Activated CD8-positive, alpha-beta T cell treated with anti-CD3 and anti-CD28 coated beads, Interleukin-2, amount 10 ng/mL, durations not matched to agents 7 days and 5 days (primary cell): ENCODE measurements around the gene DNASE1L2. TPM values are rescaled to one million over a fixed set of nuclear protein-coding genes. Genes with fewer than 3 reads are reported as not detected.

ENCODE experiments used
- ATAC-seq: fragments of 150-1000 bp; cut with Tn5 transposase; one replicate; pipeline ENCODE4 v1.10.0; 2021; ENCODE audit warnings: moderate library complexity
- CTCF ChIA-PET: fragments of 350-600 bp; sonication (Branson Sonifier 250); formaldehyde crosslinking; loops from one replicate; lab custom pipeline; 2021; ENCODE audit warnings: antibody characterized with exemption; lab: Charles Lee
- POLR2A ChIA-PET: fragments of 350-600 bp; sonication (Branson Sonifier 250); formaldehyde crosslinking; loops from one replicate; lab custom pipeline; 2021; ENCODE audit warnings: antibody characterized with exemption; lab: Charles Lee
- DNase-seq: peaks from one replicate; pipeline ENCODE4 v3.0.0-alpha.2; 2020
- H3K27ac Mint-ChIP-seq: one replicate; pipeline ENCODE4 v1.8.0; 2021; ENCODE audit warnings: mild to moderate bottlenecking, mixed read lengths
- H3K27me3 Mint-ChIP-seq: one replicate; pipeline ENCODE4 v1.8.0; 2021; ENCODE audit warnings: low read depth, mixed read lengths
- H3K36me3 Mint-ChIP-seq: one replicate; pipeline ENCODE4 v1.8.0; 2021; ENCODE audit warnings: low read depth, mixed read lengths
- H3K4me1 Mint-ChIP-seq: one replicate; pipeline ENCODE4 v1.8.0; 2021; ENCODE audit warnings: low read depth, mixed read lengths
- H3K4me3 Mint-ChIP-seq: one replicate; pipeline ENCODE4 v1.8.0; 2021; ENCODE audit warnings: mild to moderate bottlenecking, mixed read lengths
- H3K9me3 Mint-ChIP-seq: one replicate; pipeline ENCODE4 v1.8.0; 2022; ENCODE audit warnings: mixed read lengths; ENCODE audit not compliant: insufficient read depth
- total RNA-seq, 2 experiments: library from RNA; stranded (reverse); gene quantifications; one replicate each; pipeline ENCODE4 v1.2.3, GENCODE V29; 2021

The DNASE1L2 gene
- total RNA-seq, 2 experiments from 2014 or later, result 3.3 to 4.1 TPM

DNA sequence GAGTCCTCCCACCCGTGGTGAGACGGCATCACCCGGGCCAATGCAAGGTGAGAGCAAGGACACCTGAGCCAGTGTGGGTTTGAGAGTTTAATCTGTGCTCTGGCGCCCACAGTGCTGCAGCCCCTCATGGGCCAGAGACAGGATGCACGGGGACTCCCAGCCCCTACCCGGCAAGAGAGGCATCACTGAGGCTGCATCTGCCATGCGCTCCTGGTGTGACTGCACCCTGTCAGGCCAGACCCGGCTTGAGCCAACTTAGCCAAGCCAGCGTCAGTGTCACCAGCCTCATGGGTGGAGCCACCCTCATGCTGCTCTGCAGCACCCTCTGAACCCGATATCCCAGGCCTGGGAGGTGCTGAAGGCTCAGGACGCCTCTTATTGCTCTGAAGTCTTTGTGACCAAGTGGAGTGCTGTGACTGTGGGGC, 24.3 kb upstream of the DNASE1L2 start:
- peak overlapping the region; percentile 52 for H3K4me3 Mint-ChIP-seq
- H3K27ac Mint-ChIP-seq, result peak overlapping the region; percentile 57
- H3K27me3 Mint-ChIP-seq, result no peaks in the 10 kb centered on the region
- DNase-seq (no peak), ATAC-seq (no peak)
- ChIA-PET POLR2A (no interaction called here), CTCF (no interaction called here)
- H3K9me3 Mint-ChIP-seq, result no peaks in the 10 kb centered on the region
- peaks cover 32% of the 10 kb centered on the region for H3K4me1 Mint-ChIP-seq
- H3K36me3 Mint-ChIP-seq, result peaks cover 31% of the 10 kb centered on the region

DNA sequence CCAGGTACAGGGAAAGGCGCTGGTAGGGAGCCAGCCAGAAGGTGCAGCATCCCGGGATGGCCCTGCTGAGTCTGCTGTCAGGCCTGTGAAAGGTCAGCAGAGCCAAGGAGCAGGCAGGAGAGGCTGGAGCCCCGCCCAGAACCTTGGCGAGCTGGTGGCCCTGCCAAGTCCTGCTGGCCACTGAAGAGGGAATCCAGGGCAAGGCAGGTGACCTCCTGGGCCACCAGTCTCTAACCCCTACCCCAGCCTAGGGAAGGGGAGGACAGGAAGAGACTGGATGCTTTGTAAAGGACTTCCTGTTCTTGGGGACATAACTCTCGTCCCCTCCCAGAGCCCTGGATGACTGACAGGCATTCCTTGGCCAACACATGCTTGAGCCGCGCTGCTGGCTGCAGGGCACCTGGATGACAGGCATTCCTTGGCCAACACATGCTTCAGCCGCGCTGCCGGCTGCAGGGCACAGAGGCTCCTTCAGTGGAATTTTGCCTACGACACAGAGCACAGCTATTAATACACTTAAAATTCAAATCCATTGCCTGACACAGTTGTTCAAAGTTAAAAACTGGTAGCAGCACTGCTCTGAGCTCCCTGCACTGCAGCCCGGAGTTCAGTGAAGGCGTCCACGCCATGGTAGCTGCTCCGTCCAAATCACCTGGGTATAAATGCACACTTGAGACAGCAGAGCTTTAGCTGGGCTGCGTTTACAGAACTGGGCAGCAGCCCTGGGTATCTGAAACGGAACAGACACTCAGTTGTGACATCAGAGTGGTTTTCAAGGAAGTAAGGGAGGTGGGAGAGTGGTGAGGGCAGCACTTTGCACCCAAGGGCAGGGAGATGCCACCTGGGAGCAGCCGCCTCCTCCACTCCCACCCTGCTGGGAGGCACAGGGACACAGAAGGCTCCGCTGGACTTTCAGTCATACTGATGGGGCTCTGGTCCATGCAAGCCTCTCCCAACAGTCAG, 23.6 kb upstream of the DNASE1L2 start:
- H3K27ac Mint-ChIP-seq, result peak overlapping the region; percentile 78
- no peak for ATAC-seq
- POLR2A ChIA-PET, result no interaction called here

DNA sequence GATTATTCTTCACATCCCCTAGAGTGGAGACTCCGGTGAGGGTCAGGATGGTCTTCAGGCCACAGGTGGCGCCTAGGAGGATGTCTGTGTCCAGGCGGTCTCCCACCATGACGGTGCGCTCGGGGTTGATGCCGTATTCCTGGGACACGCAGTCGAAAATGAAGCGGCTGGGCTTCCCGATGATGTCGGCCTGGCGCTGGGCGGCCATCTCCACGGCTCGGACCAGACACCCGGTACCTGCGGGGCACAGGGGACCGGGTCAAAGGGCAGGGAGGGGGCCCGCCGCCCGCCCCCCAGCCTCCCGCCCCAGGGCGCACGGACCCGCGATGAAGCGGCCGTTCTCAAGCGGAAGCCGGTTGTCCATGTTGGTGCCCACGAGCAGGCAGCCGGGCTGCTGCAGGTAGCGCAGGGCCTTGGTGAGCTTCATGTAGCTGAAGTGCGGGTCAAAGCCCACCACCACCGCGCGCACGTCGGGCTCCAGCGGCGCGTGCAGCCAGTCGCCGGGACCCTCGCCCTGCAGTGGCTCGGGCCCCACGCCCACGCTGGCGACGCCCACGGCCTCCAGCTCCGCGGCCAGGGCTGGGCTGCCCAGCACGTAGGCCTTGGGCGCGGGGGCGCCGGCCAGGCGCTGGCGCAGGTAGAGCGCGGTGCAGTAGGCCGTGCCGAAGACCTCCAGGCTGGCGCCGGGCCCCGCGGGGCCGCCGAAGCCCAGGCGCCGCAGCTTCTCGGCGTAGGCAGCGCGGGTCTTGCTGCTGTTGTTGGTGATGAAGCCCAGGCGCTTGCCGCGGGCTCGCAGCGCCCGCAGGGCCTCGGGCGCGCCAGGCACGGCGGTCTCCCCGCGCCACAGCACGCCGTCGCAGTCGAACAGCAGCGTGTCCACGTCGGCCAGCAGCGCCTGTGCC, 22.2 kb upstream of the DNASE1L2 start:
- POLR2A ChIA-PET, result interaction anchor here (0.6 to 1.8 kb wide), 7 partner anchors 8 to 537 kb away, joined by 3 to 7 read pairs (median 3); no protein-coding TSS in a partner anchor
- H3K36me3 Mint-ChIP-seq, result peaks cover 18% of the 10 kb centered on the region

More for the DNA sequence above, 23.6 kb upstream of the DNASE1L2 start:
- no peaks in the 10 kb centered on the region for H3K27me3 Mint-ChIP-seq
- DNase-seq, result no peak
- peaks cover 26% of the 10 kb centered on the region for H3K4me1 Mint-ChIP-seq
- no peaks in the 10 kb centered on the region for H3K9me3 Mint-ChIP-seq
- H3K4me3 Mint-ChIP-seq, result peak overlapping the region; percentile 83
- H3K36me3 Mint-ChIP-seq, result peaks cover 24% of the 10 kb centered on the region
- CTCF ChIA-PET, result no interaction called here

DNA sequence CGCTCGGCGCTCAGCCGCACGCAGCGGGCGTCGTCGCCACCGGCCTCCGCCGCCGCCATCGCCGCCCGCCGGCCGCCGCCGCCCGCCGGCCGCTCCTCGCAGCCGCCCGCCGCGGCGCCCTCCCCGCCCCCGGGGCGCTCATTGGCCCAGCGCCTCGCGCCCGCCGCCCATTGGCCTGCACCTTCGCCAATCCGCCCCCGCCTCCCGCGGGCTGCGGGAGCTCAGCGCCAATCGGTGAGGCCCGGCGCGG, 21.6 kb upstream of the DNASE1L2 start, which contains the start of gene PGP:
TSS of gene PGP (minus strand) at position 122 of the 250 bp plus-strand sequence. CDS start at position 59, 63 bp downstream.
- no peaks in the 10 kb centered on the region for H3K27me3 Mint-ChIP-seq
- H3K27ac Mint-ChIP-seq, result peak within 1 kb of the TSS; percentile 93
- peaks cover 18% of the 10 kb centered on the region for H3K36me3 Mint-ChIP-seq
- ATAC-seq, result peak; percentile 97
- peak within 1 kb of the TSS; percentile 85 for H3K4me3 Mint-ChIP-seq
- ChIA-PET POLR2A (interaction anchor here (0.6 to 1.8 kb wide), 7 partner anchors 9 to 537 kb away, joined by 3 to 7 read pairs (median 3); no protein-coding TSS in a partner anchor), CTCF (interaction anchor here (1.0 to 1.6 kb wide), 3 partner anchors 9 to 60 kb away, joined by 5 to 6 read pairs (median 6); partner anchors contain the start of genes MLST8 and TRAF7)
- H3K9me3 Mint-ChIP-seq, result no peaks in the 10 kb centered on the region
- H3K4me1 Mint-ChIP-seq, result peaks cover 24% of the 10 kb centered on the region
- DNase-seq, result no peak

More for the DNA sequence above, 22.2 kb upstream of the DNASE1L2 start:
- Mint-ChIP-seq H3K4me1 (peaks cover 24% of the 10 kb centered on the region), H3K27ac (peak overlapping the region; percentile 78), H3K4me3 (peak overlapping the region; percentile 83), H3K9me3 (no peaks in the 10 kb centered on the region), H3K27me3 (no peaks in the 10 kb centered on the region)
- DNase-seq (no peak), ATAC-seq (peak; percentile 1)
- CTCF ChIA-PET, result interaction anchor here (1.0 to 1.6 kb wide), 3 partner anchors 8 to 59 kb away, joined by 5 to 6 read pairs (median 6); partner anchors contain the start of genes MLST8 and TRAF7

DNA sequence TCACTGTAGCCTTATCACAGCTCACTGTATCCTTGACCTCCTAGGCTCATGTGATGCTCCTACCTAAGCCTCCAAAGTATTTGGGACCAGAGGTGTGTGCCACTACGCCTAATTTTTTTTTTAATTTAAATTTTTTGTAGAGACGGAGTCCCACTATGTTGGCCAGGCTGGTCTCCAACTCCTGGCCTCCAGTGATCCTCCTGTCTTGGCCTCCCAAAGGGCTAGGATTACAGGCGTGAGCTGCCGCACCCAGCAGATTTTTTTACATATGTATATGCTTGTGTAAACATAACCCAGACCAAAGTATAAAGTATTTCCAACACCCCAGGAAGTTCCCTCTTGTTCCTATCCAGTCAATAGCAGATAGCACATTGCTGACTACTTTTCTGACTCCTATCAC, 19.9 kb upstream of the DNASE1L2 start:
- DNase-seq (no peak), ATAC-seq (no peak)
- H3K4me1 Mint-ChIP-seq, result peaks cover 24% of the 10 kb centered on the region
- no peaks in the 10 kb centered on the region for H3K9me3 Mint-ChIP-seq
- H3K36me3 Mint-ChIP-seq, result peaks cover 16% of the 10 kb centered on the region
- POLR2A ChIA-PET, result no interaction called here
- H3K27ac Mint-ChIP-seq, result peak overlapping the region; percentile 55
- peak overlapping the region; percentile 85 for H3K4me3 Mint-ChIP-seq
- H3K27me3 Mint-ChIP-seq, result no peaks in the 10 kb centered on the region
- CTCF ChIA-PET, result interaction anchor here (1.2 kb wide), 1 partner anchor 76 kb away, joined by 6 read pairs; no protein-coding TSS in a partner anchor

DNA sequence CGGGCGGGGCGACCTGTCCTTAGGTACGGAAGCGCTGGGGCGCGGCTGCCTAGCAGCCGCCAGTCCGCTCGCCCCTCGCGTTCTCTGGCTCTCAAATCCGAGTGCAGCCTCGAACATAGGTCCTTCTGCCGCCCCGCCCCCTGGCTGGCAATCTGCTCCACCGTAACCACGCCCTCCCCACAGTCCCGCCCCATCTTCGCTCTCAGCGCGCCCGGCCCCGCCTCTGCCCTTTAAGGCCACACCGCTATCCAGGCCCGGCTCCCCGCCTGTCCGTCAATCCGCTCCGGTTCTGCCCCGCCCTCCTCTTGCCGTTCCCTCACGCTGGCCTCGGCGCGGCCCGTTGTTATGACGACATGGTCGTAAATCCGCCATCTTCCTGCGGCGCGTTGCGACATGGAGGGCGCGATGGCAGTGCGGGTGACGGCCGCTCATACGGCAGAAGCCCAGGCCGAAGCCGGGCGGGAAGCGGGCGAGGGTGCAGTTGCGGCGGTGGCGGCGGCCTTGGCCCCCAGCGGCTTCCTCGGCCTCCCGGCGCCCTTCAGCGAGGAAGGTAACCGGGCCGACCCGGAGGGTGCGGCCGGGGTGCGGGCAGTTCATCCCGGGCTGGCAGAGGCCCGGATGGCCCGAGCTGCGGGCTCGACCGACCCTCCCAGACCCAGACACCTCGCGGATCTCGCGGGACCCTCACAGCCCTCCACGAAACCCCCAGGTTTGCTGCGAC, 12.9 kb upstream of the DNASE1L2 start, which contains the start of gene E4F1:
TSS of gene E4F1 (plus strand) at position 371 of the 721 bp plus-strand sequence. CDS start at position 394, 23 bp downstream.
- ChIA-PET POLR2A (interaction anchor here (0.5 to 0.8 kb wide), 3 partner anchors 28 to 1500 kb away, joined by 3 to 4 read pairs (median 3); partner anchors contain the start of gene ECI1), CTCF (interaction anchor here (0.6 to 1.4 kb wide), 2 partner anchors 28 to 29 kb away, joined by 3 to 4 read pairs; partner anchors contain the start of gene ECI1)
- ATAC-seq, result peak; percentile 98
- Mint-ChIP-seq H3K9me3 (no peaks in the 10 kb centered on the region), H3K4me1 (peaks cover 19% of the 10 kb centered on the region), H3K27me3 (no peaks in the 10 kb centered on the region), H3K4me3 (peak within 1 kb of the TSS; percentile 82), H3K27ac (peak within 1 kb of the TSS; percentile 82), H3K36me3 (peaks cover 4% of the 10 kb centered on the region)
- DNase-seq, result peak; percentile 100

DNA sequence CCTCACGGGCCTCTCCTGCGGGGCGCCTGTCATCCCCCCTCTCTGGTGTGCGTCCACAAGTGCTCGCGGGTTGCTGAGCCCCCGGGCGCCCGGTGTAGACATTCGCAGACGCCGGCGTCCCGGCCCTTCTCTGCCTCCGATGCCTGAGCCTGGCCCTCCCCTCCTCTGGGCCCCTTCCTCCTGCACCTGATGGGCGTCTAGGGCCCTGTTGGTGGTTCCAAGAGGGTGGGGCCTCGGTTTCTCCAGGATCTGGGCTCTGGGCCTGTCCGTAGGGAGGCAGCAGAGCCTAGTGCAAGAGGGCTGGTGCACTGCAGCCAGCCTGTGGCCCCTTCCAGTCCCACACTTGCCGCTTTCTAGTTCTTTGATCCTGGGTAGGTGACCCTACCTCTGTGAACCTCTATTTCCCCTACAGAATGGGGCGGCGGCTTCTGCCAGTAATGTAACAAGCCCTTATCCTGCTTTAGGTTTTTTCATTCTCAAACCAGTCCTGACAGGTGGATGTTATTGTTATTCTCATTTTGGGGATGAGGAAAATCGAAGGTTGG, 12.2 kb upstream of the DNASE1L2 start:
- ATAC-seq, result peak; percentile 39
- peak overlapping the region; percentile 70 for H3K27ac Mint-ChIP-seq
- peak; percentile 42 for DNase-seq
- ChIA-PET CTCF (interaction anchor here (1.4 kb wide), 1 partner anchor 27 kb away, joined by 4 read pairs; the partner anchor contains the start of gene ECI1), POLR2A (interaction anchor here (0.5 to 0.8 kb wide), 3 partner anchors 28 to 291 kb away, joined by 3 read pairs; partner anchors contain the start of gene ECI1)
- H3K4me1 Mint-ChIP-seq, result peaks cover 19% of the 10 kb centered on the region
- peaks cover 4% of the 10 kb centered on the region for H3K36me3 Mint-ChIP-seq
- H3K4me3 Mint-ChIP-seq, result peak overlapping the region; percentile 82
- H3K9me3 Mint-ChIP-seq, result no peaks in the 10 kb centered on the region
- no peaks in the 10 kb centered on the region for H3K27me3 Mint-ChIP-seq

DNA sequence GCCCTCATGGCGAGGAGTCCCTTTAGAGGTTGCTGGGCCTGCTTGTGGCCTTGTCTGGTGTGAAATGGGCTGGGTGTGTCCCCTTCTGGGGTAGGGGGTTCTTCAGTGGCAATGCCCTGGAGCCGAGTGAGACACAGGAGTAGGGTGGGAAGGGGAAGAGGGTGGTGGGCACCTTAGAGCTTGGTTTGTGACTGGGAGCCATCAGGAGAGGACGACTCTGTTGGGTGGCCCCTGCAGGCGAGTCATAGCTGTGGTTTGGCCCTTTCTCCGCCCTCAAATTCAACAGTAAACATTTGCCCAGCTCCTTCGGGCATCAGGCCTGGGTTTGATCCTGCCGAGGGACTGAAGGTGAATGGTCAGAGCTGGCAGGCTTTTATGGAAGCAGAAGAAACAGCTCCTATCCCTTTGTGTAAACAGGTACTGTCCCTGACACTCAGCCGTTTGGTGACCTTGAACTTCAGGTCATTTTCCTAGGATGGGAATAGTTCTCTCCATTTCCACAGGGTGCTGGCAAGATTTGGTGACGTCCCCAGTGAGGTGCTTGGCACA, 9.9 kb upstream of the DNASE1L2 start:
- H3K4me3 Mint-ChIP-seq, result no peak overlapping the region
- ChIA-PET POLR2A (no interaction called here), CTCF (no interaction called here)

DNA sequence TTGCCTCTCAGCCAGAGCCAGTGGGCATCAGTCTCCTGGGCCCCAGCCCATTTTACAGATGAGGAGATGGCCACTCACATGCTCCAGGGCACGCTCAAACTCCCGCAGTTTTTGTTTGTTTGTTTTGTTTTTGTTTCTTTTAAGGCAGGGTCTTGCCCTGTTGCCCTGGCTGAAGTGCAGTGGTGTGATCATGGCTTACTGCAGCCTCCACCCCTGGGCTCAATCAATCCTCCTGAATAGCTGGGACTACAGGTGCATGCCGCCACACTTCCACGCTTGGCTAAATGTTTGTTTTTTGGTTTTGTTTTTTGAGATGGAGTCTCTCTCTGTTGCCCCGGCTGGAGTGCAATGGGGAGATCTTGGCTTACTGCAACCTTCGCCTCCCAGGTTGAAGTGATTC, 9.3 kb upstream of the DNASE1L2 start:
- Mint-ChIP-seq H3K36me3 (peaks cover 4% of the 10 kb centered on the region), H3K9me3 (no peaks in the 10 kb centered on the region), H3K4me3 (no peak overlapping the region), H3K4me1 (peaks cover 21% of the 10 kb centered on the region), H3K27me3 (no peaks in the 10 kb centered on the region), H3K27ac (no peak overlapping the region)
- POLR2A ChIA-PET, result no interaction called here
- CTCF ChIA-PET, result no interaction called here
- DNase-seq (no peak), ATAC-seq (no peak)

More for the DNA sequence above, 9.9 kb upstream of the DNASE1L2 start:
- ATAC-seq, result no peak
- H3K4me1 Mint-ChIP-seq, result peaks cover 21% of the 10 kb centered on the region
- H3K36me3 Mint-ChIP-seq, result peaks cover 4% of the 10 kb centered on the region
- H3K27me3 Mint-ChIP-seq, result no peaks in the 10 kb centered on the region
- H3K27ac Mint-ChIP-seq, result peak overlapping the region; percentile 16
- no peaks in the 10 kb centered on the region for H3K9me3 Mint-ChIP-seq
- DNase-seq, result no peak

DNA sequence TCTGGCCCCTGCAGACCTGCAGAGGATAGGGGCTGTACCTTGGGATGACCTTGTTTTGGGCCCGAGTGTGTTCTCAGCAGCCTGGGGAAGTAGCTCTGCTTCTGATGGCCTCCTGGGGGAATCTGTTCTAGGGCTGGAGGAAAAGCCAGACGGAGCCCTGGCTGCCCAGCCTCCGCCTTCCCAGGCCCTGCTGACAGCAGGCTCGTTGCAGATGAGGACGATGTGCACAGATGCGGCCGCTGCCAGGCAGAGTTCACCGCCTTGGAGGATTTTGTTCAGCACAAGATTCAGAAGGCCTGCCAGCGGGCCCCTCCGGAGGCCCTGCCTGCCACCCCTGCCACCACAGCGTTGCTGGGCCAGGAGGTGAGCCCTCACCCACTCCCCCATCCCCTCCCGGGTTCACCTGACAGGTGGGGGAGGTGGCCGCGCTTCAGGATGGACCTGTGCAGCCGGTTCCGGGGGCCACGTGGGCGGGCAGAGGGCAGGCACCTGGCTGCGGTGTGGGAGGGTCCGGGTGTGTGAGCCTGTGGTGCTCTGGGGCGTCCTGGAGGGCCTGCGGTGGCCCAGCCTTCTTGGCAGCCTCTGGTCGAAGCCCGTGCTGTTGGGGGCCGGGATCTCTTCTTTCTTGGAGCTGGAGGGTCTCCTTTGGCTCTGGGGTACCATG, 8.0 kb upstream of the DNASE1L2 start:
- Mint-ChIP-seq H3K4me1 (peaks cover 21% of the 10 kb centered on the region), H3K27ac (no peak overlapping the region), H3K4me3 (no peak overlapping the region), H3K27me3 (no peaks in the 10 kb centered on the region), H3K9me3 (no peaks in the 10 kb centered on the region), H3K36me3 (peaks cover 4% of the 10 kb centered on the region)
- no peak for DNase-seq
- POLR2A ChIA-PET, result no interaction called here
- ATAC-seq, result no peak
- CTCF ChIA-PET, result no interaction called here
